ENCODE measurements around the gene RCOR1.

DNA sequence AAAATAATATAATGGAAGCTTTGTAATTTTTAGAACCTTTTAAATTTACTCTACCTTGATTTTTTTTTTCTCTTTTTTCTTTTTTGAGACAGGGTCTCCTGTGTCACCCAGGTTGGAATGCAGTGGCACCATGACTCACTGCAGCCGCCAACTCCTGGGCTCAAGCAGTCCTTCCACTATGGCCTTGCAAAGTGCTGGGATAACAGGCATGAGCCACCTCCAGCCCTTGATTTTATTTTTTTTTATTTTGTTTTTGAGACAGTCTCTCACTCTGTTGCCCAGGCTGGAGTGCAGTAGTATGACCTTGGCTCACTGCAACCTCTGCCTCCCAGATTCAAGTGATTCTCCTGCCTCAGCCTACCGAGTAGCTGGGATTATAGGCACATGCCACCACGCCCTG, 119.5 kb downstream of the RCOR1 start:
- TF ChIP-seq EZH2 (IDR thresholded peaks at IDR 0.05; ENCODE audit: low read length), result no peak
- TF ChIP-seq CTCF (optimal IDR thresholded peaks at IDR 0.05 in 1 of 3, IDR thresholded peaks at IDR 0.05 in 1 of 3, conservative IDR thresholded peaks at IDR 0.05 in 1 of 3; ENCODE audit: extremely low read depth in 1 of 3, insufficient read depth in 2 of 3, low read length in 3 of 3), result no peak

Data from keratinocyte (primary cell).